H1 (cell line): Measurements from ENCODE around the gene NRTN. TPM values are rescaled to one million over a fixed set of nuclear protein-coding genes. Genes with fewer than 3 reads are reported as not detected.

Experiments used
- ATF3 ChIP-seq: IDR thresholded peaks from 2 replicates; pipeline ENCODE4 v1.6.1; 2011; ENCODE audit warnings: low read depth, mild to moderate bottlenecking, low read length; ENCODE audit not compliant: insufficient read depth
- BACH1 ChIP-seq: IDR thresholded peaks from 2 replicates; pipeline ENCODE4 v1.6.1; 2012; ENCODE audit warnings: low read length, improper control_type of control experiment
- CHD1 ChIP-seq: IDR thresholded peaks from 2 replicates; pipeline ENCODE4 v1.6.1; 2012; ENCODE audit warnings: low read depth, low read length, improper control_type of control experiment
- CREB1 ChIP-seq: IDR thresholded peaks from 2 replicates; pipeline ENCODE4 v1.6.1; 2012; ENCODE audit warnings: inconsistent platforms
- CTBP2 ChIP-seq: IDR thresholded peaks from 2 replicates; pipeline ENCODE4 v1.7.0; 2011; ENCODE audit warnings: borderline replicate concordance, mild to moderate bottlenecking, moderate library complexity, mixed read lengths, low read length; ENCODE audit not compliant: insufficient read depth, insufficient read length
- E2F6 ChIP-seq: IDR thresholded peaks from 2 replicates; pipeline ENCODE4 v1.6.1; 2012; ENCODE audit warnings: inconsistent platforms
- HDAC2 ChIP-seq, 2 experiments: fragments of 300-600 bp in 1 of 2; sonication (generic) in 1 of 2; IDR thresholded peaks; 2 replicates each; pipeline ENCODE4 v1.6.1; 2011 to 2012; ENCODE audit warnings: low read depth in 2 of 2, low read length in 2 of 2, mild to moderate bottlenecking in 2 of 2, moderate library complexity in 2 of 2, borderline replicate concordance in 1 of 2, inconsistent platforms in 1 of 2
- NRF1 ChIP-seq: IDR thresholded peaks from 2 replicates; pipeline ENCODE4 v1.6.1; 2011; ENCODE audit warnings: mild to moderate bottlenecking, low read depth, low read length, improper control_type of control experiment
- RAD21 ChIP-seq, 2 experiments: IDR thresholded peaks in 1 of 2; conservative IDR thresholded peaks in 1 of 2; 2 replicates each; pipeline ENCODE4 v1.6.1; 2011; ENCODE audit warnings: low read depth in 2 of 2, low read length in 2 of 2, improper control_type of control experiment in 1 of 2, inconsistent platforms in 1 of 2, mild to moderate bottlenecking in 1 of 2, moderate library complexity in 1 of 2
- SIRT6 ChIP-seq: IDR thresholded peaks from one replicate; pipeline ENCODE4 v1.7.1; 2012; ENCODE audit warnings: low read length, inconsistent platforms
- SIX5 ChIP-seq: IDR thresholded peaks from 2 replicates; pipeline ENCODE4 v1.6.1; 2011; ENCODE audit warnings: mild to moderate bottlenecking, low read depth, low read length
- SP4 ChIP-seq: IDR thresholded peaks from 2 replicates; pipeline ENCODE4 v1.6.1; 2012; ENCODE audit warnings: low read length, inconsistent platforms
- SRF ChIP-seq: IDR thresholded peaks from 2 replicates; pipeline ENCODE4 v1.6.1; 2011; ENCODE audit warnings: mild to moderate bottlenecking, low read depth, low read length, moderate library complexity
- ZNF274 ChIP-seq: IDR thresholded peaks from 2 replicates; pipeline ENCODE4 v1.7.0; 2012; ENCODE audit warnings: low read length, borderline replicate concordance; ENCODE audit errors: extremely low read depth
- polyA plus RNA-seq, 7 experiments: library from polyadenylated mRNA; depleted of rRNA in 3 of 7; stranded (reverse) in 5 of 7; unstranded in 2 of 7; fragments of >200 nt in 5 of 7; fragments of 200-250 nt in 2 of 7; gene quantifications; 1 replicate in 5 of 7; 2 replicates in 1 of 7; 4 replicates in 1 of 7; pipeline versions ENCODE4 v1.2.1 to v1.2.3, GENCODE V29; 2011 to 2013; ENCODE audit warnings: missing spikeins in 2 of 7, mixed read lengths in 2 of 7
- total RNA-seq: library from RNA; stranded (reverse); fragmentation: NEBNext Ultra II Directional; extraction: Animal tissue kit (Norgen Biotek cat#: 25700); gene quantifications from 2 replicates; pipeline ENCODE4 v1.2.1, GENCODE V29; 2021

The NRTN gene
- total and polyA plus RNA-seq, 2 of the 8 experiments (the other 6 are each of a cell fraction or from before 2014, with no cell fraction given), result 3.9 to 5.3 TPM

- 0 out of 2 replicates have a peak, but pooled peaks have one; percentile 37 for TF ChIP-seq SRF
- peak; percentile 78 for TF ChIP-seq BACH1
- peak; percentile 47; the same call in 1 of the 2 replicates for TF ChIP-seq SP4
- peak; percentile 88 to 93 for TF ChIP-seq RAD21 (IDR thresholded peaks at IDR 0.05 in 1 of 2, conservative IDR thresholded peaks at IDR 0.05 in 1 of 2; ENCODE audit: low read depth in 2 of 2, low read length in 2 of 2)
- no peak for TF ChIP-seq ZNF274
- TF ChIP-seq E2F6, result peak; percentile 97
- no peak for TF ChIP-seq SIX5
- TF ChIP-seq CREB1, result peak; percentile 64
- no peak for TF ChIP-seq NRF1
- peak; percentile 68; the same call in 1 of the 2 replicates for TF ChIP-seq ATF3
- peak; percentile 23 to 69; a peak in 1 of 4 replicates for TF ChIP-seq HDAC2 (IDR thresholded peaks at IDR 0.05; ENCODE audit: borderline replicate concordance in 1 of 2, low read depth in 2 of 2, low read length in 2 of 2)
- no peak for TF ChIP-seq SIRT6
- TF ChIP-seq CTBP2, result peak; percentile 69
- no peak for TF ChIP-seq CHD1
Observed at GRCh38 chr19:5803752-5804515, 933 bp upstream of the NRTN start (continued).
